LNCaP clone FGC (cell line): ENCODE results near the gene TXNDC9.
"Not testable (repeated sequence)": the region's sequence is repeated elsewhere in the genome, so short reads cannot be mapped to it uniquely, and the experiment has no call there.

Experiments used
- DNase-seq: peaks from one replicate; pipeline ENCODE4 v3.0.0-alpha.2; 2011; ENCODE audit warnings: low read depth
- H3K4me3 ChIP-seq: 2 replicates; pipeline ENCODE4 v1.5.1; 2011; ENCODE audit warnings: mild to moderate bottlenecking, low read depth, low read length, control low read depth
- CTCF ChIP-seq: IDR thresholded peaks from 2 replicates; pipeline ENCODE4 v1.5.1; 2012; ENCODE audit warnings: mild to moderate bottlenecking; ENCODE audit not compliant: control insufficient read depth, insufficient read depth; ENCODE audit errors: extremely low read depth

Gene TXNDC9

GRCh38 chr2:99278793-99279291, 57.3 kb downstream of the TXNDC9 start:
- no peak overlapping the region for H3K4me3 ChIP-seq
- no peak for DNase-seq
- TF ChIP-seq CTCF, result no peak

- not testable (repeated sequence) for DNase-seq, H3K4me3 ChIP-seq
Observed at GRCh38 chr2:99278195-99278765, 57.9 kb downstream of the TXNDC9 start.

GRCh38 chr2:99275882-99276281, 60.3 kb downstream of the TXNDC9 start:
- no peak for DNase-seq
- no peak overlapping the region for H3K4me3 ChIP-seq
- TF ChIP-seq CTCF, result no peak
